RPMI8226 (cell line): ENCODE results near the gene FXYD6.

ENCODE experiments used
- DNase-seq: peaks from one replicate; pipeline ENCODE4 v3.0.0-alpha.2; 2015

FXYD6 gene

DNA sequence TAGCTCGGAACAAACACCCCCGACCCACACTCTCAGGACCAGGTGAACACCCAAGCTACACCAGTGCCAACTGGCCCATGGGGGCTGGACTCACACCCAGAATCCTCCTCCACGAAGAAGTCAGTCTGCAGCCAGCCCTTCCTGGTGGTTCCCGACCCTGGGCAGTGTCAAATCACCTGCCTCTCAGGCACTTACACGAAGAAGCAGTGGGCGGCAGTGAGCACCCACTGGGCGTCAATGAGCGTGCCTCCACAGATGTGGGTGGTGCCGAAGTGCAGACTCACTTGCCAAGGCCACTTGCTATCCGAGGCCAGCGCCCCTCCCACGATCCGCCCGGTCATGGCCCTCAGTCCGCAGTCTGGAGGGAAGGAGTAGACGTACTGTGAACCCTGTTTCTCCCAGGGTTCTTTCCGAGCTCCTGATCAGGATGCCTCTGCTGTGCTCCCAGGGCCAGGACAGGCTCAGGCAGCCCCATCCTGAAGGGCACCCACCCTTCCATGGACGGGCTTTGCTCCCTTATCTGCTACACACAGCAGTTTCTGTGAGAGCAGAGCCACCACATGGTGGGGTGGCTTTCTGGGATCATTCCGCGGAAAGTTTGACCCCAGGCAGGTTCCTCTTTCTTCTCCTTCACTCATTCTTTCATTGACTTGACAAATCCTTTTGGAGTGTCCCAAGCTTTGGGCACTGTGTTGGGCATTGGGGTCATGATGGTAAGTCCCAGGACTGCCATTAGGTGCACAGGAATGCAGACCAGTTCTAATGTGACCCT, 33.3 kb upstream of the FXYD6 start:
- DNase-seq, result no peak

DNA sequence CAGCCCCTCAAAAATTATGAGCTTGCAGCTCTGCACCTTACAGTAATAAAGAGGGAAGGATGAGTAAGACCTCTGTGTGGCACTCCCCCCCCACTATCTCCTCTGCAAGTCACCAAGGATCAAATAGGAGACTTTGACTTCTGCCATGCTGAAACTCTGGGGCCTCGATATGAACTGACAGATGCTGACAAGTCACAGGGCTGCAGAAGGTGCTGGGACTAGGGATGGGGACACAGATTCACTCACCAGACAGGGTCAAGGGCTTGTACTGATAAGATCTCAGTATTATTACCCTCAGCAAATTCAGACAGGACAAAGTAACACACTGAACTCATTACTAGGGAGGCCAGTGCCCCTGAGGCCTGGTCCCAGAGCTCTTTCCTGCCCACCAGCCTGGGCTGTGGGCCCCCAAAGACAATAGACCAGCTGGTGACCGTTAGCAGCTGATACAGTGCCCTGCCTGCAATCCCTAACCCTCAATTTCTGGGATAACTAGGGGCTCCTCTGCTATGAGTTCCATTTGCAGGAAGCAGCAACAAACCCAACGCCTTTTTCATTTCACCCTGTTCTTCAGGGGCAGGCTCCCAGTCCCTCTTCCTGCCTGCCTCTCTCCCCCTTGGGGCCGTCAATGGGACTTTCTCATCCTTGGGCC, 32.6 kb upstream of the FXYD6 start:
- DNase-seq, result no peak

DNA sequence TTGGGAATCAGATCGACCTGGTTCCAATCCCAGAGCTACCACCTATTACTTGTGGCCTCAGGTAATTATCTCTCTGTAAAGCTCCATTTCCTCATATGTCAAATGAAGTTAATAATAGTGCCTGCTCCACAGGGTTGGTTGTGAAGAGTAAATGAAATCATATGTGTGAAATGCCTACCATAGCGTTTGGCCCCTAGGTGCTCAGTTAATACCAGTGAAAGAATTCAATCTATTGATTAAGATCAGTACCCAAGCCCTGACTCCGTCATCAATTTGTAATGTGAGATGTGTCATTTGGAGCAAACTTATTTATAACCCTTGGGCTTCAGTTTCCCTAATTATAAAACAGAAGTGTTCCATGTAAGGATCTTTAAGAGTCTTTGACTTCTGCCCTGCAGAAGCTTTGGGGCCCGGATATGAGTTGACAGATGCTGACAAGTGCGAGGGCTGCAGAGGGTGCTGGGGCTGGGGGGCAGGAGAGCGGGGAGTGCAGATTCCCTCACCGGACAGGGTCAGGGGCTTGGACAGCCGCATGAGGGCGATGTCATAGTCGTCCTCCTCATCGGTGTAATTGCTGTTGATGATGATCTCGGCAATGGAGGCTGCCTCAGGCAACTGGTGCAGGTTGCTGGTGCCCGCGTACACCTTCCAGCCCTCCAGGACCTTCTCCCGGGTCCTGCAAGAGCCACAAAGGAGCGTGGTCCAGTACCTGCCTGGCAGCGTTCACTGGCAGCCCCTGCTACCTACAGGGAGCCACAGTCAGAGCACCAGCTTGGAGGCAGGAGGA, 31.8 kb upstream of the FXYD6 start:
- no peak for DNase-seq

DNA sequence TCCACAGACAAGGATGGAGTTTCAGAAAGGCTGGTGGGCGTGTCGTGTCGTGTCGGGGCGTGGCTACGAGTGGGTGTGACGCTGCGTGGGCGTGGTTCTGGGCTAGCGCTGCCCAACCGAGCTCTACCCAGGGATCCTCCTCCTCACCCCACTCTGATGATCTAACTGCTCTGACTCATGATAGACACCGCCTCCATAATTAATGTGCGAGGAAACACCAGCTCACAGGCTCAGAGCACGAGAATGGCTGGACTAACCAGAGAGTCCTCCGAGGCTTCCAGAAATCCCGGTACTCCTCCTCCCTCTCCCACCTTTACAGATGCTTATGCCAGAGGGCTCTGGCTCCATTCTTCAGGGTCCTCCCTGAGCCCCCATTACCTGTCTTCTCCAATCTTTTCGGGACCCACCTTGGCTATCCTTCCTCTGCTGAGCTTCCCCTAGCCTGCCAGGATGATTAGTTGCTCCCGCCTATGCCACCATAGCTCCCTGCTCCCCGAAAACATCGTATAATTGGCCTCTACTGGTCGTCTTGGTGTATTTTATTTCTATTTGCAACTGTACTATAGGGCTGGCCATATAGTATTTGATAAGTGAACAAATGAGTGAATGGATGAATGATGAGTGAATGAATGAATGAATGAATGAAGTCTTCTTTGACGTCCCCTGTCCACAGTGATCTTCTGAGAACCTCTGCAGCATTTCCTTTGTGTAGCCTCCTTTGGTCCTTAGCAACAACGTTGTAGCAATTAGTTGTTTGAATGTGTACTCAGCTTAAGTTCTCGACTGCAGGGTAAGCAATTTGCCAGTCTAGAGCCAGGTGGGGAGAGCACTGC, 31.0 kb upstream of the FXYD6 start:
- DNase-seq, result peak; percentile 86

DNA sequence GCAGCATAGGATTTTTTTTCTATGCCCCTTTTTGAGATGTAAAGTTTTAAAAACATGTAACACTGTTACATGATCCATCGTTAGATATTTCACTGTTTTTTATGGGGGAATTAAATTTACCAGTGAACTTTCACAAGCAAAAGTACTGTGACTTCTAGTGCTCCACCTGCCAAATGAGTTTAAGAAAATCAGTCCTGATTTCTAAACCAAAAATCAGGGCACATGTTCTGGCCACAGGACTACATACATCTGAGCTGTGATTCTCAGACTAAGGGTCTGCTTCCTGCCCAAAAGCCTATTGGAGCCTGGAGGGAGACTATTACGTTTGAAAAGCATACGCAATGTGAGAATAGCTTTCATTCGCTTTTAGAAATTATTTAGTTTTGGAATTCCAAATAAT, 30.3 kb upstream of the FXYD6 start:
- DNase-seq, result no peak

DNA sequence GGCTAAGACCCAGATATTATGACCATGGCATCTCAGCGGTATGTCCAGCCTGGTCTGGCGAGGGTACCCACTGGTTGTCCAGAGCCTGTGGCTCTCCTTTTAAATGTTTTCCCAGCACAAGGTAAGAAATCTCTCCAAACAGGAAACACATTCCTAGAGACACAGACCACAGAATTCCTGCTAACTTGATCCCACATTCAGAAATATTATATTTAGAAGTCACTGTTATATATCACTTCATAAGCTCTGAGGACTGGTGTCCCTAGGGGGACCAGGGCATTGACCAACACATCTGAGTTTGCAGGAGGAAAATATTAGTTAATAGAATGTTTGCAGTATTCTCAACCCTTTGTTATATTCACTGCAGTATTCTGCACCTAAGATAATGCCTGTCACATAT, 29.7 kb upstream of the FXYD6 start:
- DNase-seq, result no peak

DNA sequence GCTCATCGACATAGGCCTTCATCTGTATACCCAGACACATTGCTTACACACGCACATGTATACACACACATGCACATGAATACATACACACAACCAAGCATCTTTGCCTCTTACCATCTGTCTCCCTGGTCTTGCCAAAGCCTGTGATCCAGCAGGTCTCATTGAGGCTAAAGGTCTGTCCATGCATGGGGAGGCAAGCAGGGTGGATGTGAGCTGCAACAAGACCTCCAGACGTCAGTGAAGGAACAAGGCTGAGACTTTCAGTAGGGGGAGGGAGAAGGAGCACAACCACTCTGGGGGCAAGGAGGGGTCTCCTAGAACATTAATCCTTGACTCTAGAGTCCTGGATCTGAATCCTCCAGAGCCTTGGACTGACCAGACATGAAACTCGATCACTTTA, 29.1 kb upstream of the FXYD6 start:
- DNase-seq, result no peak

DNA sequence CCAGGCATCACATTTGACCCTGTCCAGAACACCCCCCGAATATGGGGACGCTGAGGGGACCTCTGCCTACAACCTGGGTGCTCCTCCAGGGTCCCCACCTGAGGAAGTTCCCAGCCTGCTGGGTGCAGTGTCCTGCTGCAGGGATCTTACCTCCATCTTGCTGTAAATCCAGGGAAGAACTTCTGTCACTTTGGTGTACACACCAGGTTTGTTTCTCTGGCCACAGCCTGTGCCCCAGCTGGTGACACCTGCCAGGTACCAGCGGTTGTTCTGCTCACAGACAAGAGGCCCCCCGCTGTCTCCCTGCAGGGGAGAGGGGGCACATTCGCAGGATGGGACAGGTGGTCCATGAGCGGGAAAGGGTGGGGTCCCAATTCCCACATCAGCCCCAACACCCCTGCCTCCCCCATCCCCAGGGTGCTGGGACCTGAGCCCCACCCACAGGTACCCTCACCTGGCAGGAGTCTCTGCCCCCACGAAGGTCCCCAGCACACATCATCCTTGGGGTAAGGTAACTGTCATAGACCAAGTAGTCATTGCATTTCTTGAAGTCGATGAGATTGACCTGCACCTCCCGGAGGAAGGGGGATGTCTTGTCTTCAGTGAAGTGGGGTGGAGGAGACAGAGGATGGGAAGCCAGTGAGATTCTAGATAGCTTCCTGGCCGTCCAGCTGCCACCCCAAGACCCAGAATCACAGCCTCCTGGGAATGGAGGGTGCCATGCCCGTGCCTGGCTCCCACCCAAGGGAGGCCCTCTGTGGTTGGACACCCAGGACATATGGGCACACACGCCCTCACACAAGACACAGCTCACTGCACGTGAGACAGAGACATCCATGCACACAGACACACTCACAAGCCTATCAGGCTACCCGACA, 27.3 kb upstream of the FXYD6 start:
- DNase-seq, result no peak

DNA sequence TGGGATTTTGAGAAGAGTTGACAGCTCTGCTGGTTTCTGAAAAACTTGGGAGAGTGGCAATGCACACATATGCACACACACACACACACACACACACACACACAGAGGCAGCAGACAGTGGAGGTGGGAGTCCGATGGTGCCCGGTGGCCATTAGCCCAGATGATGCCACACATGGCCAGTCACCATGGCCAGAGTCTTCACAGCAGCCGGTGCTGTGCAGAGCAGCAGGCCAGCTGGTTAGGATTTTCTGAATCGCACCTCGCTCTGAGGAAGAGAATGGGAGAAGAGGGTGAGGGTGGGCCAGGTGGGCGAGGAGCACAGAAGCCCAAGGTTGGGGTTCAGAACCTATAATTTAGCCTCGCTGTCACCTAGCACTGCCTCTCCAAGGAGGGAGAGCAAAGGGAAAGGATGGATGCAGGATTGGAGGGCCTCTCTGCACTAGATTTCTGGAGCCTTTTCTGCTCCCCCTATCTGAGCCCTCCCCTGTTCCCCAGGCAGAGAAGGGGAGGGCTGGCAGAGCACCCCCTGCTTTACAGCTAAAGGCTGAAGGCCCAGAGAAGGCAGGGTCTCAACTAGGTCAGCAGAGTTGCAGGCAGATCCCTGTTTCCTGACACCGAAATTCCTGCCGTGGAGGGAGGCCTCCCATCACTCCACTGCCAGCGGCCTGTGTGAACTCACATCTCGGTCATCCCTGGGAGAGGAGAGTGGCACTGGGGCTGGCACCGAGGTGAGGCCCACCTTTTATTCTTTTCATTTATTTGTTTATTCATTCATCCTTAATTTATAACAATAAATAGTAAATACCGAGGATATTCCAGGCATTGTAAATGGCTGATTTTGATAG, 25.8 kb upstream of the FXYD6 start:
- DNase-seq, result no peak

DNA sequence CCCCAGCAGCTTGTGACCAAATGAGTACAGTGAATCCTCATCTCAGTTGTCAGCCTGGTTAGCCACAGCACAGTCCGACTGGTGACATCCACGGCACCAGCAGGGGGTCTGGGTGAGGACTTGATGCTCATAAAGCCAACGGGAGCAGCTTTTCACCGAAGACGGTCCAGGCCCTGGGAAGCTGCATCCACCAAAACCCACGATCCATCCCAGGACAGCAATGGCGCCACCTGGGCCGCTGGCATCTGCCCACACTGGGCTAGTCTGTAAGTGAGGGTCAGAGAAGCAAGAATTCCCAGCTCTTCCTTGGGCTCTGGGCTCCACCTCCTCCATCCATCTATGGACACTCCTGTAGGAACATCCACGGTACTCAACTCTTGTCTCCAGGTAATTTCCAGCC, 25.1 kb upstream of the FXYD6 start:
- no peak for DNase-seq

DNA sequence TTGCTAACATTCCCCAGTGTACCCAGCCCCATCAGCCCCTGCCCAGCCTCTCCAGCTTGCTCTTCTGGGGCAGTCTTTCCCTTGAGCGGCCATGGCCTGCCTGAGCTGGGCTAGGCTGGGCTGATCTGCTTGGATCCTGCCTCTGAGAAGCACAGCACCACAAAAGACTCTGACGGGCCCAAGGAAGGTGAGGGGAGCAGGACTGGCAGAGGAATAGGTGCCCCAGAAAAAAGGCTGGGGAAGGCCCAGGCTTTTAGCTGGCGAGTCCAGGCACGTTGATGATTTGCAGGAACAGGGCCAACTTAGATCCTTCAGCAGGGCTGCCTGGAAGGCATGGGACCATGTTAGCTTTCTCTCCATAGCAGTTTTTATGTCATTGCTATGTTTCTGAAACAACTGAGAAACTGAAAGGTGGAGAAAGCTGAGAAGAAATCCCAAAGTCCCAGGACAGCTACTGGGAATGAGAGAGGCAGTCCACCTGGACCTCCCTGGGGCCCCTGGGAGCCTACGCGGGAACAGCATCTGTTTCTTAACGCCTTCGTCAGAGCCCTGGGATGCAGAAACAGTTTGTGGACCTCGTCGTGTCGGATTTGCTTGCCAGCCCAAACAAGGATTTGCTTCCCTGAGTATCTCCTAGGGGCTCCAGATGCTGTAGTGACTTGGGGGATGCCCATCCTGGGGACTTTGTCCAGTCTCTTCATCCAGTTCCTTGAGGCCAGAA, 24.4 kb upstream of the FXYD6 start:
- DNase-seq, result no peak

DNA sequence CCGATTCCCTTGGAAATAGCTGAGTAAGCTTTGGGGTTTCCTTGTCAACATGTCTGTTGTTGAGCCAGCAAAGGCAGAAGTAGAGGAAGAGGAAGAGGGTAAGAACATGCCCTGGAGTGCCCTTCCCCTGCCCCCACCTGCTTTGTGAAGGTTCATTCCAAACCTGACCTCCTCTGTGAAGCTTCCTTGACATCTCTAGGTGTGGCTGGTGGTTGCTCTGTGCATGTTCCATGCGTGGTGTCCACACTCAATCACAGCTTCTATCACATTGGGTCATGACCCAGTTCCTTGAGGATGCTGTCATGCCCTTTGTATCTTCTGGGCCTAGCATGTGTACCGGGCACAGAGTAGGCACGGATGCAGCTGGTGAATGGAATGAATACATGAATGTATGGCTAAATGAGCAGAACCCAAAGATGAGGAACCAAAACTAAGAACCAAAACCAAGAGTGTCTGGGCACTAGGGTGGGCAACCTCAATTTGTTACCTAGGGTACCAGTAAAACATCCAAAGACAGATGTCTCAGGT, 23.7 kb upstream of the FXYD6 start:
- DNase-seq, result no peak

DNA sequence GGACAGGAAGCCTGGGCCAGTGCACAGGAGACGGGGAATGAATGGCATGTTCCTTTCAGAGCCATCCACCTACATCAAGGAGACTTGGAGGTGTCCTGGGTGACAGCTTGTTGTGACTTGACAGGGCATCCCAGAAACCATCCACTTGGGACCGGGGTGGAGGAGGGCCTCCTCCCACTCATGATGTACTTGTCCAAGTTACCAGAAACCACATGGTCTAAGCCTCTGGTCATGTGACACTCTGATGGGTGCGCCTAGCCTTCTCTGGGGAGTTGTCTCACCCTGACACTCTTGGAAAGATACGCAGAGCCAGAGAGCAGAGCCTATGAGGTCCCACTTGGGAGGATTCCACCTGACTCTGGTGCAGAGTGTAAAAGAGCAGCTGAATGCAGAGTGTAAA, 21.6 kb upstream of the FXYD6 start:
- no peak for DNase-seq

DNA sequence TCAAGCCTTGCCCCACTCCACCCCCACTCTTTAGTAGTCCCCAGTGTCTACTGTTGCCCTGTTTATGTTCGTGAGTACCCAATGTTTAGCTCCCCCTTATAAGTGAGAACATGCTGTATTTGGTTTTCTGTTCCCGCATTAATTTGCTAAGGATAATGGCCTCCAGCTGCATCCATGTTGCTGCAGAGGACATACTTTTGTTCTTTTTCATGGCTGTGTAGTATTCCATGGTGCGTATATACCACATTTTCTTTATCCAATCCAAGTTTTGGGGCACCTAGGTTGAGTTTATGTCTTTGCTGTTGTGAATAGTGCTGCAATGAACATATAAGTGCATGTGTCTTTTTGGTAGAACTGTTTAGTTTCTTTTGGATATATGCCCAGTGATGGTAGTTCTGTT, 16.2 kb upstream of the FXYD6 start:
- DNase-seq, result no peak

DNA sequence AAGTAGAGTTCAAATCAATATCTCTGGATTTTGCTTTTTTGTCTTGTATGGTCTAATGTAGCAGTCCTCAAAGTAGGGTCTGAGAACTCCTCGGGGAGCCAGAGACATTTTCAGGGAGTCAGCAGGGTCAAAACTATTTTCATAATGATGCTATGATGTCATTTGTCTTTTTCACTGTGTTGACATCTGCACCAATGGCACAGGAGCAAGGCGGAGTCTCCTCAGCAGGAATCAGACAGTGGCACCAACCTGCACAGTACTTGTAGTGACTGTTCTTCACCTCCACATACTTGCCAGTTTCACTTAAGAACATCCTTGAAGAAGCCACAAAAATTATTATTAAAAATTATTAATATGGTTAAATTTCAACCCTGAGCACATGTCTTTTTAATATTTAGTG, 14.9 kb upstream of the FXYD6 start:
- DNase-seq, result no peak

DNA sequence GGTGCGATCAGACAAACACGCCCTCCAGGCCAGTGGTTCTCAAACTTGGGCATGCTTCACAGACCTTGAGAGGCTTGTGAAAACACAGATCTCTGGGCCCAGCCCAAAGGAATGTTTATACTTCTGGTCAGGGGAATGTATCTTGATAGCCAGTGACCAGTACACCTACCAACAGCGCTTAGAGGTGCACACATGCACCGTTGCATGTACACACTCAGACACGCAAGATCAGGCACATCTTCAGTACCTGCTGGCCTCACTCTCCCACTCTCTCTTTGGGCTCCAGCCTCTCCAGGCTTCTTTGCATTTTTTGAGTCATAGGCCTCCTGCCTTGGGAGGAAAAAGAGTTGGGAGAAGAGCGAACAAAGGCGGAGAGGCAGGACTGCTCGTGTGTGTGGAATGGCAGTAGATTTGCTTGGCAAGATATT, 11.7 kb upstream of the FXYD6 start:
- no peak for DNase-seq

DNA sequence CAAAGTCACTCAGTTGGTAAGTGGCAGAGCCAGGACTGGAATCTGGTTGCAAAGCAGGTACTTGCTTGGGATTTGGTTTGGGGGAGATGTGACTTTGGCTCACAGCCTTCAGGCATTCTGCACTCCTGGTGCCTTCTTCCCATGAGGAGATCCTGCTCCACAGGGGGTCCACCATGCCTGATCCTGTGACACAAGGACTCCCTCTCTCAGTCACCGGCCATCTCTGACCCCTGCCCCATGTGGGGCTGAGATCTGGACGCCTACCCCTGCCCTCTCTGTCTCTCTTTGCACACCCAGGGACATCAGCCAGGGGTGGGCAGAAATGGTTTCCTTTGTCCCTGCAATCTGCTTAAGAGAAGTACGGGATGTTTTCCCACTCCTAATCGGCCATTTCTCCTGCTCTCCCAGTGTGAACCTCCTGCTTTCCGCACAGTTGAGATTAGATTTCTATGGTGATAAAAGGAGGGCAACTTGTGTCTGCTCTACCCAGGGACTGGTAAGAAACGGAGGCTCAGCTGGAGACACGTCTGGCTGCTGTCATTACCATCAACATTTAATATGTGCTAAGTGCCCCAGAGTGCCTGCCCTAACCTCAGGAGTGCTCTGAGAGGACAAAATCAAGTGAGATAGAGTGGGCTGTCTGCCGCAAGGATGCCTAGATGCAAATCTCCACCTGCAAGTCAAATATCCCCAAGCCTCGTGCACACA, 11.1 kb upstream of the FXYD6 start:
- no peak for DNase-seq

DNA sequence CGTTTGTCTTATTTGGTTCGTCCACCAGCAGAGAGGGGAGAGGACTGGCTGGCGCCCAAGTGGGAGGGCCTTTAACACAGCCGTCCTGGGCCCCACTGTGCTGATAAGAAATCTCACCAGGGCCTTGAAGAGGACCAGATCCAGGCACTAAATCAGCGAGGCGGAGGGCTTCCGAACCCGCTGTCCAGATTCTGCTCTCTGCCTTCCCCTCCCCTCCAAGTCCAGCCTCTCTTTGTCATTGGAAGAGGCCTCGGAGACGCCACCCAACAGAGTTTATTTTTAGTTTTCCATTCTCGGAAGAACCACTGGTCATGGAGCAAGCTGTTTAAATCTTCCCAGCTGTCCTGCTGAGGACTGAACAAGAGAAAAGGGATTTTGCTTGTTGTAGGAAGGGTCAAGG, 9.3 kb upstream of the FXYD6 start:
- DNase-seq, result no peak

DNA sequence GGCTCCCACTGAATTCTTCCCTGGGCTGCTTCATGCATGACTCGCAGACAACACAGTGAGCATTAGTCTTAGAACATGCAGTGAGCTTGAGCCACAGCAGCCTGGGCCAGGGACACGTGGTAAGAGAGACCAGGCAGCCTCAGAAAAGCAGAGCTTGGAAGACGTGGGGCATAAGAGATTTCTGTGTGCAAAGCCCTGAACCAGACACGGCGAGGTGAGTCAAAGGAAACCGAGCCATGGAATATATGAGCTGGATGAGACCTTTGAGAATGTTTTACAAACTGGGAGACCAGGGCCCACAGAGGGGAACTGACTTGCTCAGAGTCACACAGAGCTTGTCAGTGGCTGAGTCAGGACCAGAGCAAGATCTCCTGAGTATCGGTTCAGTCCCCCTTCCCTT, 8.5 kb upstream of the FXYD6 start:
- DNase-seq, result no peak
